ENCODE measurements around the gene CCDC195.
A peak's percentile ranks its signal among the peaks of the same experiment; 100 is the strongest.

Gene CCDC195

GRCh38 chr2:224670203-224670602, 46.0 kb downstream of the CCDC195 start:
- H3K79me2 ChIP-seq (ENCODE audit: insufficient read depth, low read length) = no peaks in the 10 kb centered on the region
- H3K9me3 ChIP-seq (ENCODE audit: low read length) = no peaks in the 10 kb centered on the region
- H4K20me1 ChIP-seq (ENCODE audit: insufficient read depth, low read length) = no peaks in the 10 kb centered on the region
- H3K4me3 ChIP-seq (ENCODE audit: low read depth, low read length, poor library complexity, severe bottlenecking) = no peak overlapping the region
- H3K36me3 ChIP-seq (ENCODE audit: insufficient read depth, low read length) = no peaks in the 10 kb centered on the region
- no peak for TF ChIP-seq CTCF (IDR thresholded peaks at IDR 0.05; ENCODE audit: low read length)
- no peak for TF ChIP-seq EZH2 (IDR thresholded peaks at IDR 0.05; ENCODE audit: borderline replicate concordance, low read length)
- H3F3A ChIP-seq (ENCODE audit: insufficient read depth, low read length) = no peaks in the 10 kb centered on the region
- H3K9ac ChIP-seq (ENCODE audit: low read length) = no peak overlapping the region
- H2AFZ ChIP-seq (ENCODE audit: low read length) = no peak overlapping the region
- H3K9me2 ChIP-seq (ENCODE audit: low read depth, low read length) = no peaks in the 10 kb centered on the region
- H3K27me3 ChIP-seq (ENCODE audit: insufficient read depth, low read length) = no peaks in the 10 kb centered on the region
- H3K4me1 ChIP-seq (ENCODE audit: insufficient read depth, low read length, severe bottlenecking) = peaks cover 42% of the 10 kb centered on the region
- H3K27ac ChIP-seq (ENCODE audit: low read depth, low read length, poor library complexity, severe bottlenecking) = no peak overlapping the region
- no peak overlapping the region for H3K4me2 ChIP-seq (ENCODE audit: low read length)

GRCh38 chr2:224669449-224669848, 46.7 kb downstream of the CCDC195 start:
- TF ChIP-seq CTCF (IDR thresholded peaks at IDR 0.05; ENCODE audit: low read length) (no peak), EZH2 (IDR thresholded peaks at IDR 0.05; ENCODE audit: borderline replicate concordance, low read length) (no peak)
- no peak overlapping the region for H3K4me2 ChIP-seq (ENCODE audit: low read length)
- no peaks in the 10 kb centered on the region for H4K20me1 ChIP-seq (ENCODE audit: insufficient read depth, low read length)

GRCh38 chr2:224668123-224668909, 47.8 kb downstream of the CCDC195 start:
- H3F3A ChIP-seq (ENCODE audit: insufficient read depth, low read length) = no peaks in the 10 kb centered on the region
- H3K4me2 ChIP-seq (ENCODE audit: low read length) = peak overlapping the region; percentile 53
- no peaks in the 10 kb centered on the region for H3K9me3 ChIP-seq (ENCODE audit: low read length)
- peak overlapping the region; percentile 84 for H3K27ac ChIP-seq (ENCODE audit: low read depth, low read length, poor library complexity, severe bottlenecking)
- no peak overlapping the region for H2AFZ ChIP-seq (ENCODE audit: low read length)
- no peaks in the 10 kb centered on the region for H4K20me1 ChIP-seq (ENCODE audit: insufficient read depth, low read length)
- H3K9me2 ChIP-seq (ENCODE audit: low read depth, low read length) = no peaks in the 10 kb centered on the region
- TF ChIP-seq EZH2 (IDR thresholded peaks at IDR 0.05; ENCODE audit: borderline replicate concordance, low read length) (no peak), CTCF (IDR thresholded peaks at IDR 0.05; ENCODE audit: low read length) (no peak)
- no peaks in the 10 kb centered on the region for H3K27me3 ChIP-seq (ENCODE audit: insufficient read depth, low read length)
- no peak overlapping the region for H3K4me3 ChIP-seq (ENCODE audit: low read depth, low read length, poor library complexity, severe bottlenecking)
- no peaks in the 10 kb centered on the region for H3K79me2 ChIP-seq (ENCODE audit: insufficient read depth, low read length)
- H3K4me1 ChIP-seq (ENCODE audit: insufficient read depth, low read length, severe bottlenecking) = peaks cover 42% of the 10 kb centered on the region
- peak overlapping the region; percentile 12; the same call in 1 of the 2 replicates for H3K9ac ChIP-seq (ENCODE audit: low read length)
- no peaks in the 10 kb centered on the region for H3K36me3 ChIP-seq (ENCODE audit: insufficient read depth, low read length)

More at GRCh38 chr2:224669449-224669848, 46.7 kb downstream of the CCDC195 start:
- no peak overlapping the region for H2AFZ ChIP-seq (ENCODE audit: low read length)
- no peak overlapping the region for H3K4me3 ChIP-seq (ENCODE audit: low read depth, low read length, poor library complexity, severe bottlenecking)
- H3K27ac ChIP-seq (ENCODE audit: low read depth, low read length, poor library complexity, severe bottlenecking) = no peak overlapping the region
- no peaks in the 10 kb centered on the region for H3K79me2 ChIP-seq (ENCODE audit: insufficient read depth, low read length)
- no peak overlapping the region for H3K9ac ChIP-seq (ENCODE audit: low read length)
- no peaks in the 10 kb centered on the region for H3K9me2 ChIP-seq (ENCODE audit: low read depth, low read length)
- no peaks in the 10 kb centered on the region for H3F3A ChIP-seq (ENCODE audit: insufficient read depth, low read length)
- no peaks in the 10 kb centered on the region for H3K36me3 ChIP-seq (ENCODE audit: insufficient read depth, low read length)
- H3K4me1 ChIP-seq (ENCODE audit: insufficient read depth, low read length, severe bottlenecking) = peaks cover 42% of the 10 kb centered on the region
- H3K9me3 ChIP-seq (ENCODE audit: low read length) = no peaks in the 10 kb centered on the region
- no peaks in the 10 kb centered on the region for H3K27me3 ChIP-seq (ENCODE audit: insufficient read depth, low read length)

All from OCI-LY1 (cell line).